ENCODE measurements around the gene FRMD4A.
"Not testable (repeated sequence)": the region's sequence is repeated elsewhere in the genome, so short reads cannot be mapped to it uniquely, and the experiment has no call there.

The FRMD4A gene

DNA sequence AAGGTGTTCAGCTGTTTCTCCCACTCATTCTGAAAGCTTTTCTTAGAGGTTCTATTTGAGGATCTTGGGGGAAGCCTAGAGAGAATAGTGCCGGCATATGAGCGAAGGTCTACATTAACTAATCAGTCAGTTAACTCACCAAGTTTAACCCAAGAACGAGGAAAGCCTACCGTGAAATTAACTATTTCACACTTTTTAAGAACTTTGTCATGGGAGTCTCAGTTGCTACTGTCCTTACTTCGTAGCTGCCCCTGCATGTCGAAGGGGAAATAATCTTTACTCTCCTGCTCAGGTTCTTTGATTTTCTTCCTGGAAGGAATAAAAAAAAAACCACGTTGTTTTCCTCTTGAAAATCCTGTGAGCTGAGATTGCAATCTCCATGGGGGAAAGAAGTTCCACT, 115.1 kb downstream of the FRMD4A start:
- DNase-seq (ENCODE audit: extremely low read depth, low read depth) = no peak

DNA sequence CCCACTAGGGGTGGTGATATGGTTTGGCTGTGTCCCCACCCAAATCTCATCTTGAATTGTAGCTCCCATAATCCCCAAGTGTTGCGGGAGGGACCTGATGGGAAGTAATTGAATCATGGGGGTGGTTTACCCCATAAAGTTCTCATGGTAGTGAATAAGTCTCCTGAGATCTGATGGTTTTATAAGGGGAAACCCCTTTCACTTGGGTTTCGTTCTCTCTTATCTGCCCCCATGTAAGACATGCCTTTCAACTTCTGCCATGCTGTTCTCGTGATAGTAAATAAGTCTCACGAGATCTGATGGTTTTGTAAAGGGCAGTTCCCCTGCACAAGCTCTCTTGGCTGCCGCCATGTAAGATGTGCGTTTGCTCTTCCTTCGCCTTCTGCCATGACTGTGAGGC, 117.0 kb downstream of the FRMD4A start:
- not testable (repeated sequence) for DNase-seq (ENCODE audit: extremely low read depth, low read depth); H3K4me3 ChIP-seq (replicated peaks; ENCODE audit: low read depth, low read length)

More for the DNA sequence above, 115.1 kb downstream of the FRMD4A start:
- H3K4me3 ChIP-seq (replicated peaks; ENCODE audit: low read depth, low read length) = no peak overlapping the region
- TF ChIP-seq, protein P1, sequence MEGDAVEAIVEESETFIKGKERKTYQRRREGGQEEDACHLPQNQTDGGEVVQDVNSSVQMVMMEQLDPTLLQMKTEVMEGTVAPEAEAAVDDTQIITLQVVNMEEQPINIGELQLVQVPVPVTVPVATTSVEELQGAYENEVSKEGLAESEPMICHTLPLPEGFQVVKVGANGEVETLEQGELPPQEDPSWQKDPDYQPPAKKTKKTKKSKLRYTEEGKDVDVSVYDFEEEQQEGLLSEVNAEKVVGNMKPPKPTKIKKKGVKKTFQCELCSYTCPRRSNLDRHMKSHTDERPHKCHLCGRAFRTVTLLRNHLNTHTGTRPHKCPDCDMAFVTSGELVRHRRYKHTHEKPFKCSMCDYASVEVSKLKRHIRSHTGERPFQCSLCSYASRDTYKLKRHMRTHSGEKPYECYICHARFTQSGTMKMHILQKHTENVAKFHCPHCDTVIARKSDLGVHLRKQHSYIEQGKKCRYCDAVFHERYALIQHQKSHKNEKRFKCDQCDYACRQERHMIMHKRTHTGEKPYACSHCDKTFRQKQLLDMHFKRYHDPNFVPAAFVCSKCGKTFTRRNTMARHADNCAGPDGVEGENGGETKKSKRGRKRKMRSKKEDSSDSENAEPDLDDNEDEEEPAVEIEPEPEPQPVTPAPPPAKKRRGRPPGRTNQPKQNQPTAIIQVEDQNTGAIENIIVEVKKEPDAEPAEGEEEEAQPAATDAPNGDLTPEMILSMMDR (IDR thresholded peaks at IDR 0.05; ENCODE audit: low read depth, low read length, missing control alignments) = no peak

DNA sequence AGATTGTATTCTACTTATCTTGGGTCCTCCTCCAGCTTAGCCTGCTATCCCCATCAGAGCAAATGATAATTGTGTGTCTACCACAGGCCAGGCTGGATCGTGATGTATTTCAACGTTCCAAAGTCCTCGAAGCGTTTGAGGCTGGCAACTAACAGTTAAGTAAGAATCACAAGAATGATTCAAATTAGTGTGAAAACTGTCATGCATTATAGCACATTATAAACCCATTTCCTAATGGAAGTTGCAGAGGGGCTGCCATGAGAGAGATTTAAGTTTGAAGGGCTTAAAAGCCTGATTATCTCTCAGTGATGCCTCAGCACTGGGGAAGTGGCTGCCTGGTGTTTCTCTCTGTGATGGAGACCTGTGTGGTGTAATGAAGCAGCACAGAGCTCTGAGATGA, 119.1 kb downstream of the FRMD4A start:
- no peak overlapping the region for H3K4me3 ChIP-seq (replicated peaks; ENCODE audit: low read depth, low read length)
- DNase-seq (ENCODE audit: extremely low read depth, low read depth) = no peak
- TF ChIP-seq, protein P1 (IDR thresholded peaks at IDR 0.05; ENCODE audit: low read depth, low read length, missing control alignments) = no peak

DNA sequence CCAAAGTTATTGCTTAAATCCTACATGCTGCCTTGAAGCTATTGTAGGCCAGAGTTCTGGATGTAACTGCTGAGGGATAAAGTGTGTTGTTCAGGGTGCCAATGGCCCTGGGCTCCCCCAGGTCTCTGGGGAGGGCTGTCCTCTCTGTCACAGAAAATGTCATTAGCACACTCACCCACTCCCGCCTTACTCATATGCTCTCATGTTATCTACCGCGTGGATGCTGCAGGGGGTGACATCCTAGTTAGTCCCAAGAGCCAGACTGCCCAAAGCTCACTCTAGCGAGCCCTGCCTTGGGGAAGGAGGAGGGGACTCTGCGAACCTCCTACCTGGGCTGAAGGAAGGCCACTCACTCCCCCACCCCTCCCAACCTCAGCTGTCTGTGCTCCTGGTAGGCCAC, 122.5 kb downstream of the FRMD4A start:
- DNase-seq (ENCODE audit: extremely low read depth, low read depth) = no peak
- TF ChIP-seq, protein P1 (IDR thresholded peaks at IDR 0.05; ENCODE audit: low read depth, low read length, missing control alignments) = no peak
- no peak overlapping the region for H3K4me3 ChIP-seq (replicated peaks; ENCODE audit: low read depth, low read length)

DNA sequence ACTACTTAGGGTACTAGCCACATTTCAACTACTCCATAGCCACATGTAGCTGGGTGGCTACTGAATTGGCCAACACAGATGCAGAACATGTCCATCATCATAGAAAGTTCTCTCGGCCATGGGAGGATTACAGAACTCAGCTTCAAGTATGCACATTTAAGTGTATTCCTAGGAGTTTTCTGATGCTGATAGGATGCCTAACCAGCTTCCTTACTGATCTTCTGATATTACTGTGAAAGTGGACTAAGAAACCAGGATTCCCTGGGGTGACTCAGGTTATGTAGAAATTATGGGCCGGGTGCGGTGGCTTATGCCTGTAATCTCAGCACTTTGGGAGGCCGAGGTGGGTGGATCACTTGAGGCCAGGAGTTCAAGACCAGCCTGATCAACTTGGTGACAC, 125.5 kb downstream of the FRMD4A start:
- no peak for DNase-seq (ENCODE audit: extremely low read depth, low read depth)
- H3K4me3 ChIP-seq (replicated peaks; ENCODE audit: low read depth, low read length) = no peak overlapping the region
- TF ChIP-seq, protein P1 (IDR thresholded peaks at IDR 0.05; ENCODE audit: low read depth, low read length, missing control alignments) = no peak

DNA sequence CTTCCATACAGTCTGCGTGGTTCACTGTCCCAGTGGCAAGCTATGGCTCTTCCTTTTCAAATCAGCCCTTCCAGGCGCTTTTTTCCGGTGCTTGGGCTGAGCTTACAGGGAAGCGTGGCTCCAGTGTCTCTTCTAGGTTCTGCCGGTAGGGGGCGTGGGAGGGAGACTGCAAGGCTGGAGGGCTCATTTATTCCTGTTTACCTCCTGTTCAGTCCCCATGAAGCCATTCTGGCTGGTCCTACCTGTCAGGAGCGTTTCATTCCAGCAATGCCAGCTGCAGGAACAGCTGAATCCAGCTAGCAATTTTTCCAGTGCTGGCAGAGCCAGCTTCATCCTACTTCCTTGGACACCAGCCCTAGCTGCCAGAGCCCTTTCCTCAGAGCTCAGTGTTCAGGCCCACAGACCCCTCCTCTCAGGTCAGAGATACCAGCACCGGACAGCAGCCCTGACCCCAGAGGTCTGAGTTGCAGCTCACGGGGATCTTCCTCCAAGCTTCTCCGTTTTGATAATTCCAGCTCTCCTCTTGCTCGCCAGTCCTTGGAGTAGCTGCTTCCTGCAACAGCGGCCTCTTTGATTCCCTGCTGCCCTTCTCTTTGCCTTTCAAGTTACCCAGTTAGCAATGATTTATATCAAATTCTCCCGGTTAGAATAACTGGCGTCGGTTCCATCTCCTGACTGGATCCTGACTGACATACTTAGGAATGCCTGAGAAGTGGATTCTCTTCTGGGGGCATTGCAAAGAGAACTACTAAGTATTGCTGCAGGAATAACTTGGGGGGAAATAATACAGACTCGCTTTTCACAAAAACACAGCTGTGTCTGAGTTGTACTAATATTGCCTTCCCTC, 129.8 kb downstream of the FRMD4A start:
- no peak overlapping the region for H3K4me3 ChIP-seq (replicated peaks; ENCODE audit: low read depth, low read length)
- TF ChIP-seq, protein P1 (IDR thresholded peaks at IDR 0.05; ENCODE audit: low read depth, low read length, missing control alignments) = peak; percentile 56
- DNase-seq (ENCODE audit: extremely low read depth, low read depth) = no peak

DNA sequence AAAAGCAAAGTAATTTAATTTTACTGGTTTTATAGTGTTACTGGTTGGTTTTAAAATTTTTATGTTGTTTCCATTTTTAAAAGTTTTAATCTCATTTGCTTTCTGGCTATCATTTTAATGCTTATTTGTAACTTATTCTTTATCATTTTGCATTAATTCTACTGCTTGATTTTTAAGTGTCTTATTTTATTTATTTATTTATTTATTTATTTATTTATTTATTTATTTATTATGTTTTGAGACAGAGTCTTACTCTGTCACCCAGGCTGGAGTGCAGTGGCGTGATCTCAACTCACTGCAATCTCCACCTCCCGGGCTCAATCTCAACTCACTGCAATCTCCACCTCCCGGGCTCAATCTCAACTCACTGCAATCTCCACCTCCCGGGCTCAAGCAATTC, 131.6 kb downstream of the FRMD4A start:
- H3K4me3 ChIP-seq (replicated peaks; ENCODE audit: low read depth, low read length); DNase-seq (ENCODE audit: extremely low read depth, low read depth): not testable (repeated sequence)

DNA sequence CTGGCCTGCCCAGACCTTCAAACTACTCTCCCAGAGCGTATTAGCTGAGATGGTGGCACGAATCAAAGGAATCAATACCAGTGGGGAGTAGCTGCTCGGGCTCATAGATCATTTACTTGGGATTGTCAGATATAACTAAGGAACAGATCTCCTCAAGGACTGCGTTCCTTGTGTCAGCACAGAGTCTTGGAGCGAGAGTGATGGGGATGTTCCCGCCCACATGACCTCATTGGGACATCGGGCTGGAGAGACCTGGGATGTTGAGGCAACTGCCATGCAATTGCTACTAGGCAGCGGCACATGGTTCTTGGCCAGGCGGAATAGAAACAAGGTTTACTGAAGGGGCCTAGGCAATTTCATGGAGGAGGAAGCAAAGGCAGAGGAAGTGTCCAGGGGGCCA, 132.6 kb downstream of the FRMD4A start:
- DNase-seq (ENCODE audit: extremely low read depth, low read depth) = no peak
- H3K4me3 ChIP-seq (replicated peaks; ENCODE audit: low read depth, low read length) = no peak overlapping the region
- TF ChIP-seq, protein P1 (IDR thresholded peaks at IDR 0.05; ENCODE audit: low read depth, low read length, missing control alignments) = no peak
